Measurements from ENCODE around the gene PLA2R1.

PLA2R1 gene

DNA sequence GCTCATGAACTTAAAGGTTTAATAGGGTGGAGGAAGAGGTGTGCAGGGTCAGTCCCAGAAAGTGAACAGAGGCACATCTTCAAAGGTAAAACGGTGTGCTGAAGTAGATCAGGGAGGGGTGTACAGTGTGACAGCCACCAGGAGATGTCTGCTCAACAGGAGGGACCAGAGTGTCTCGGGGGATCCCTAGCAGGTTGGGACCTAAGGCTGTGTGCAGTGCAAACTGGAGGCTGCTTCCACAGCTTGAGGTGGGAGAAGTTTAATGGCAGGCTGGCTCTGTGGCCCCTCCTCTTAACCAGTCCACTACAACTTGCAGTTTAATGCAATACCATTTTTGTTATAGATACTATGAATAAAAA, 33.2 kb downstream of the PLA2R1 start:
- Histone ChIP-seq H3K4me1 (ENCODE audit: control insufficient read depth, insufficient read depth, low read length) (no peaks in the 10 kb centered on the region), H3K27me3 (ENCODE audit: control insufficient read depth, insufficient read depth, low read length) (no peaks in the 10 kb centered on the region), H3K9ac (ENCODE audit: low read length) (no peak overlapping the region), H3K4me3 (ENCODE audit: low read depth, low read length) (no peak overlapping the region), H3K27ac (ENCODE audit: low read depth, low read length) (no peak overlapping the region), H3K36me3 (ENCODE audit: control insufficient read depth, insufficient read depth, low read length) (no peaks in the 10 kb centered on the region), H3K9me3 (ENCODE audit: control insufficient read depth, insufficient read depth, low read depth, low read length) (no peaks in the 10 kb centered on the region)

DNA sequence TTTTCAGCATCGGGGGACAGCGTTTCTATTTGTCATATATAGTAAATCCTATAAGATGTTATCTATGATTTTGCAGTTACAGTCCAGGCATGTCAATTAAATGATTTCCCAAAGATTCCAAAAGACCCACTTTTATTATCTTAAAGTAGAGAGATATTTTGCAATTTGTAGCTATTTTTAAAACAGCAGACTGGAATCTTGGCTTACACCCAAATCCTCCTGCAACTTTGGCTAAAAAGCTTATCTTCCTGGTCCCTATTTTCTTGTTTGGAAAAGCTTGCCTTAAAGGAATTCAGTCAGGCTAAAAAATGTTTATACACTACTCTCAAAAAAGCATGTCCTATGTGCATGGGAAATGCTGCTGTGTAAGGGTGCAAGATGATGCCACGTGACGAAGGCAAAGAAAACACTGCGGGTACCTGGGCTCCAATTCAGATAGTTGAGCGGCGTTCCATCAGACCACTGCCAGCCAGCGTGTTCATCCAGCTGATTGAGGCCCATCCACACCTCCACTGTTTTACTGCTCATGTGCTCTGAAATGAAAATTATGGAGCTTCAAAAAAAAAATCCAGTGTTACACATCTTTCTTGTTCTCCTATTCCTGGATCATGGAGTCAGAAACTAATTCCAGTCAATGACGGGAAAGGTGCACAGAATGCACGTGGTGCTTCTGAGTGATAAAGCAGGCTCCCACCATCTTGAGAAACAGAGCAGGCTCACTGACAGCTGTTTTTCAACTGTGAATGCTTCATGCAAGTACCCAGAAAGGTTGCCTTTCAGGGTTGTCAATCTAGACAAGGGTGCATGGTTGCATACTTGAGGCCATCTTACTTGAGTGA, 33.8 kb downstream of the PLA2R1 start:
- no peak overlapping the region for H3K9ac ChIP-seq (ENCODE audit: low read length)
- no peak overlapping the region for H3K27ac ChIP-seq (ENCODE audit: low read depth, low read length)
- no peaks in the 10 kb centered on the region for H3K27me3 ChIP-seq (ENCODE audit: control insufficient read depth, insufficient read depth, low read length)
- no peak overlapping the region for H3K4me3 ChIP-seq (ENCODE audit: low read depth, low read length)
- H3K4me1 ChIP-seq (ENCODE audit: control insufficient read depth, insufficient read depth, low read length) = no peaks in the 10 kb centered on the region
- H3K36me3 ChIP-seq (ENCODE audit: control insufficient read depth, insufficient read depth, low read length) = no peaks in the 10 kb centered on the region
- no peaks in the 10 kb centered on the region for H3K9me3 ChIP-seq (ENCODE audit: control insufficient read depth, insufficient read depth, low read depth, low read length)

DNA sequence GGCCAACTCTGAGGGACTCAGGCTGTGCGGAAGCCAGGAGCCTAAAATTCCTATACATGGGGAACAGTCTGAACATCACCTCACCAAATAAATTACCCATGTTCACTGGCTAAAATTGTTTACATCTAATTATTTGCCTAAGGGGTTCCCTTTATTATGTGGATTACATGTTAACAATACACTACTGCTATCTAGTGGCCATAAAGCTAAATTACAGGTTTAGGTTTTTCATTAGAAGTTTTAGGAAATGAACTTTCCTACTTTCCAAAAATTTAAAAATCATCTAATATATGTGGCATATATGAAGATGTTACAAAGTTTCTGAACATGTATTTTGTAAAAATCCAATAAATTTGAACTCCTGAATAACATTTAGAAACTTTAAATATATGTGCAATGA, 40.3 kb downstream of the PLA2R1 start:
- no peaks in the 10 kb centered on the region for H3K4me1 ChIP-seq (ENCODE audit: control insufficient read depth, insufficient read depth, low read length)

DNA sequence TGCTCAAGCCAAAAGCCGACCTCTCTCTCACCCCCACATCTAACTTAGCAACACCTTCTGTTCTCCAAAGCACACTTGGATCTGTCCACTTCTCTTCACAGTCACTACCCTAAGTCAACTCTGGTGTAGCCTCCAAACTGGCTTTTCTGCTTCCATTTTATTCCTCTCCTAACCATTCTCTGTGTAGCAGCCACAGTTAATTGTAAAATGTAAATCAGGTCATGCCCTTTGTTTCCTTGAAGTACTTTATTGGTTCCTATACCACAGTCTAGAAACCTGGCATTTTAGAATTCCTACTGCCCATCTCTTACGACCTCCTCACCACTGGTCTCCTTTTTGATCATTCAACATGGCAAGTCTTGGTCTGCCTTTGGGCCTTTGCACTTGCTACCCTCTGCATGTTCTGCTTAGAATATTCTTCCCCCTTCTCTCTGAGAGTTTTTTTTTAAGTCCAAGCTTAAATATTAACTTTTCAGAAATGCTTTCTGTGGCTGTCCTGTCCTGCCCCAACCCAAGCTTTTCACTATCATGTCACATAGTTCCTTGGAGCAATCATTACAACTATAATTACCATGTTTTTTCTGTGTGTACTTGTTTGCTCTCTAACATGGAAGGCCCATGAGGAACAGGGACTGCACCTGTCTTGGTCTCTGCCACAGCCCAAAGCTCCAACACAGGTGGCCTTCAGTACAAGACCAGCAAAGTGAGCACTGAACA, 42.9 kb downstream of the PLA2R1 start:
- Histone ChIP-seq H3K36me3 (ENCODE audit: control insufficient read depth, insufficient read depth, low read length) (no peaks in the 10 kb centered on the region), H3K27ac (ENCODE audit: low read depth, low read length) (no peak overlapping the region), H3K9ac (ENCODE audit: low read length) (no peak overlapping the region), H3K27me3 (ENCODE audit: control insufficient read depth, insufficient read depth, low read length) (no peaks in the 10 kb centered on the region), H3K4me1 (ENCODE audit: control insufficient read depth, insufficient read depth, low read length) (no peaks in the 10 kb centered on the region), H3K9me3 (ENCODE audit: control insufficient read depth, insufficient read depth, low read depth, low read length) (peaks cover 7% of the 10 kb centered on the region; the same call in 1 of the 2 replicates), H3K4me3 (ENCODE audit: low read depth, low read length) (no peak overlapping the region)

More for the DNA sequence above, 40.3 kb downstream of the PLA2R1 start:
- Histone ChIP-seq H3K27ac (ENCODE audit: low read depth, low read length) (no peak overlapping the region), H3K4me3 (ENCODE audit: low read depth, low read length) (no peak overlapping the region), H3K9ac (ENCODE audit: low read length) (no peak overlapping the region), H3K27me3 (ENCODE audit: control insufficient read depth, insufficient read depth, low read length) (no peaks in the 10 kb centered on the region), H3K36me3 (ENCODE audit: control insufficient read depth, insufficient read depth, low read length) (no peaks in the 10 kb centered on the region), H3K9me3 (ENCODE audit: control insufficient read depth, insufficient read depth, low read depth, low read length) (peaks cover 7% of the 10 kb centered on the region; the same call in 1 of the 2 replicates)

DNA sequence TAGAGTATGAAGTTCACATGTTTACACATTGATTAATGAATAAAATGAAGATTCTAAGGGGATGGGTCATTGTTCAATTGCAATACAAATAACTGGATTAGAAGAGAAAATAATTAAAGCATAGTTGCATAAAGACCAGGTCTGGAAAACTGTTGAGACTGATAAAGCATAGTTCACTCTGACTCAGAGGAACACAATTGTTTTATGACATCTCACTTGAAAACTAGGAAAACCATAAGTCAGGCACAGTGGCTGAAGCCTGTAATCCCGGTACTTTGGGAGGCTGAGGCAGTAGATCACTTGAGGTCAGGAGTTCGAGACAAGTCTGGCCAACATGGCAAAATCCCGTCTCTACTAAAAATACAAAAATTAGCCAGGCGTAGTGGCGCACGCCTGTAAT, 46.7 kb downstream of the PLA2R1 start:
- Histone ChIP-seq H3K4me3 (ENCODE audit: low read depth, low read length) (no peak overlapping the region), H3K27ac (ENCODE audit: low read depth, low read length) (no peak overlapping the region), H3K9ac (ENCODE audit: low read length) (no peak overlapping the region), H3K9me3 (ENCODE audit: control insufficient read depth, insufficient read depth, low read depth, low read length) (no peaks in the 10 kb centered on the region), H3K36me3 (ENCODE audit: control insufficient read depth, insufficient read depth, low read length) (no peaks in the 10 kb centered on the region), H3K27me3 (ENCODE audit: control insufficient read depth, insufficient read depth, low read length) (no peaks in the 10 kb centered on the region), H3K4me1 (ENCODE audit: control insufficient read depth, insufficient read depth, low read length) (no peaks in the 10 kb centered on the region)

DNA sequence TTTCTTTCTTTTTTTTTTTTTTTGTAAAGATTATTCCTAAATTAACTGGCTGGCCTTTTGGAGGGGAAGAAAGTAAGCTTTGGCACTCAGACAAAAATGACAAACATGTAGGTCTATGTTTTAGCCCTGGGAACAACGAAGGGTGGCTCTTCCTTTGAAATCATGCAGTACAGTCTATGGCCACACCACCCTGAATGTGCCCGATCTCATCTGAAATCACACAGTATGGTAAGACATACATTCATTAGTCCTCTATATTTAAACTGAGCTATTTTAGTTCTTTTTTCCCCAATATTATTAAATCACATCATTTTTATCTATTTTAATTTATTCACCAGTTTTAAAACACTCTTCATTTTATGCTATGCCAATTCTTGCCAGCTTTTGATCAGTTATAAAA, 48.2 kb downstream of the PLA2R1 start:
- Histone ChIP-seq H3K4me1 (ENCODE audit: control insufficient read depth, insufficient read depth, low read length) (no peaks in the 10 kb centered on the region), H3K9me3 (ENCODE audit: control insufficient read depth, insufficient read depth, low read depth, low read length) (no peaks in the 10 kb centered on the region), H3K27me3 (ENCODE audit: control insufficient read depth, insufficient read depth, low read length) (no peaks in the 10 kb centered on the region), H3K27ac (ENCODE audit: low read depth, low read length) (no peak overlapping the region), H3K9ac (ENCODE audit: low read length) (no peak overlapping the region), H3K4me3 (ENCODE audit: low read depth, low read length) (no peak overlapping the region), H3K36me3 (ENCODE audit: control insufficient read depth, insufficient read depth, low read length) (no peaks in the 10 kb centered on the region)

DNA sequence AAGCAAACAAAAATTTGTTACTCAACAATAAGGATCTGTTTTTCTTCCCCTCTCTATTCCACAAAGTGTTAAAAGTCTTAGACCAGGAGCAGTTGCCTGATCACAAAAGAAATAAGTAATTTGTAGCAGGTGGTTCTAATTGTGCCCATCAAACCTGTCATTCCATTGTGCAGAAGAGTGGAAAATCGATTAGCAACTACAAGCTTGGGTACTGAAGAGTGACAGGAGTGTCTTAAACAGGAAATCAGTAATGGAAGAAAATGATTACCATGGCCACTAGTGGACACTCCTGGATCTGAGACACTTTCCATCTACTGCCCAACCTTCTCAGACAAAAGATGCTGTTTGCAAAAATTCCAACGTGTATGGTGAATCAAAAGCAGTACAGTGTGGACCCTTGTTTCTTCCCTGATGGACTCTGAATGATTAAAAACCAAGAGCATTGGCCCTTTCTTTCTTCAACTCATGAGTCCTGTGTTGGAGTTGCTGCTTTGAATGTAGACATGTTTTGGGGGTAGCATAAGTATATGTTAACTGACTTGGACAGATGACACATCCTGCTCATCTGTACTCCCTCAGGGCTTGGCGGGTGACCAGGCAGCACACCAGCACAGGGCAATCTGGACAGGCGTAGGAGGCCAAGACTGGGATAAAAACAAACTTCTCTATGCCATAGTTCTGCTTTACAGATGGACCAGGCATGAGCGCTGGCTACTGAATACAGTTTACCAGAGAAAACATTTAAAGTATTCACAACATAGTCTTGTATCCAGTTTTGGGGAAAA, 51.9 kb downstream of the PLA2R1 start:
- no peaks in the 10 kb centered on the region for H3K9me3 ChIP-seq (ENCODE audit: control insufficient read depth, insufficient read depth, low read depth, low read length)
- H3K4me1 ChIP-seq (ENCODE audit: control insufficient read depth, insufficient read depth, low read length) = 0 out of 2 replicates have a peak, but pooled peaks cover 7% of the 10 kb centered on the region
- H3K36me3 ChIP-seq (ENCODE audit: control insufficient read depth, insufficient read depth, low read length) = no peaks in the 10 kb centered on the region
- no peak overlapping the region for H3K4me3 ChIP-seq (ENCODE audit: low read depth, low read length)
- no peak overlapping the region for H3K9ac ChIP-seq (ENCODE audit: low read length)
- no peaks in the 10 kb centered on the region for H3K27me3 ChIP-seq (ENCODE audit: control insufficient read depth, insufficient read depth, low read length)
- H3K27ac ChIP-seq (ENCODE audit: low read depth, low read length) = no peak overlapping the region

DNA sequence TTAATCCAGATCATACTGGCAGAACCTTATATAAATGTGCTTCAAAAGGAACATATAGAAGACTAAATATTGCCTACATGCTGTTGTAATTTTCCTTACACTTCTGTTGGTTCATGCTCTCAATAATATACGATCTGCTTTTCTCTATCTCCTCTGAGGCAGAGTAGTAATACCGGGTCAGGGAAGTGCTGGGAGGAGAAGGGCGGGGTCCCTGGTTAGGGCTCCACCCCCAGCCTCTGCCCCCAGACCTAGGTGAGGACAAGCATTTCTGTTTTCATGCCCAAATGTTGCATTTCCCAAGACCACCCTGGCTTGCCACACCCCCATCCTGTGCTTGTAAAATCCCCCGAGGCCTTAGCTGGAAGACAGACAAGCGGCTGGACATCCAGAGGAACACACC, 55.3 kb downstream of the PLA2R1 start:
- Histone ChIP-seq H3K4me3 (ENCODE audit: low read depth, low read length) (no peak overlapping the region), H3K36me3 (ENCODE audit: control insufficient read depth, insufficient read depth, low read length) (no peaks in the 10 kb centered on the region), H3K9me3 (ENCODE audit: control insufficient read depth, insufficient read depth, low read depth, low read length) (no peaks in the 10 kb centered on the region), H3K9ac (ENCODE audit: low read length) (no peak overlapping the region), H3K27me3 (ENCODE audit: control insufficient read depth, insufficient read depth, low read length) (no peaks in the 10 kb centered on the region), H3K27ac (ENCODE audit: low read depth, low read length) (no peak overlapping the region), H3K4me1 (ENCODE audit: control insufficient read depth, insufficient read depth, low read length) (0 out of 2 replicates have a peak, but pooled peaks cover 7% of the 10 kb centered on the region)

DNA sequence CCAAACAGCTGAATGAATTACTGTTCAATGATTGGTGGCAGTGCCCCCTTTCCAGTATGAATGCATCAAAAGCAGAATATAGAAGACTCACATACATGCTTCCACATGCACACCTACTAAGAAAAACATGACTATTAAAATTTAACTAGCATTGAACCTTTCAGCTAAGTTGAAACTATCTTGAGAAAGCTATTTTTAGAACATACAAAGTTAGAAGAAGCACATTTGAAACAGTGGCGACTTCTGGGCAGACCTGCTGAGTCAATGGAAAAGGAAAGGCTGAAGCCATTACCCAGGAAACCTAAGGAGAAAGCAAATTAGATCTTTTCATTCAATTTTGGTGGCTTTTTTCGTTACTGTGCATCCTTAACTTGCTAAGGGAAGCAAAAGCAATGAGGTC, 55.9 kb downstream of the PLA2R1 start:
- Histone ChIP-seq H3K4me3 (ENCODE audit: low read depth, low read length) (no peak overlapping the region), H3K9ac (ENCODE audit: low read length) (no peak overlapping the region), H3K27me3 (ENCODE audit: control insufficient read depth, insufficient read depth, low read length) (no peaks in the 10 kb centered on the region), H3K36me3 (ENCODE audit: control insufficient read depth, insufficient read depth, low read length) (no peaks in the 10 kb centered on the region), H3K4me1 (ENCODE audit: control insufficient read depth, insufficient read depth, low read length) (0 out of 2 replicates have a peak, but pooled peaks cover 7% of the 10 kb centered on the region), H3K27ac (ENCODE audit: low read depth, low read length) (no peak overlapping the region), H3K9me3 (ENCODE audit: control insufficient read depth, insufficient read depth, low read depth, low read length) (no peaks in the 10 kb centered on the region)

DNA sequence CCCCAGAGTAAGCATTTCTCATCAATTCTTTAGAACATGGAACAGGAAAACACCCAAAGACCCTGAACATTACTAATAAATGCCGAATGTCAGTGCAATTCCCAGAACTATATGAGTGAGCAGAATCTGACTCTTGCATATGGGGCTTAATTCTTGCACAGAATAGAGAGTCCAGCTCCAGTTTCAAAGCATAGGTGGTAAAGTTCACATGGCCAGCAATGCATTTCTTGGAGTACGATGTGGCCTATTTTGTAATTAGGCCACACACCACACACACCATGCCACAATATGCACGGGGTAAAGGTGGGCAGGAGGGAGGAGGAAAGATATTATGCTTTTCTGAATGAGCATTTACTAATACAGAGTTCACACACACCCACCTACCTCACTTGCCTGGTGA, 56.5 kb downstream of the PLA2R1 start:
- Histone ChIP-seq H3K36me3 (ENCODE audit: control insufficient read depth, insufficient read depth, low read length) (no peaks in the 10 kb centered on the region), H3K9me3 (ENCODE audit: control insufficient read depth, insufficient read depth, low read depth, low read length) (no peaks in the 10 kb centered on the region), H3K4me3 (ENCODE audit: low read depth, low read length) (no peak overlapping the region), H3K27ac (ENCODE audit: low read depth, low read length) (no peak overlapping the region), H3K9ac (ENCODE audit: low read length) (no peak overlapping the region), H3K27me3 (ENCODE audit: control insufficient read depth, insufficient read depth, low read length) (no peaks in the 10 kb centered on the region), H3K4me1 (ENCODE audit: control insufficient read depth, insufficient read depth, low read length) (0 out of 2 replicates have a peak, but pooled peaks cover 7% of the 10 kb centered on the region)

DNA sequence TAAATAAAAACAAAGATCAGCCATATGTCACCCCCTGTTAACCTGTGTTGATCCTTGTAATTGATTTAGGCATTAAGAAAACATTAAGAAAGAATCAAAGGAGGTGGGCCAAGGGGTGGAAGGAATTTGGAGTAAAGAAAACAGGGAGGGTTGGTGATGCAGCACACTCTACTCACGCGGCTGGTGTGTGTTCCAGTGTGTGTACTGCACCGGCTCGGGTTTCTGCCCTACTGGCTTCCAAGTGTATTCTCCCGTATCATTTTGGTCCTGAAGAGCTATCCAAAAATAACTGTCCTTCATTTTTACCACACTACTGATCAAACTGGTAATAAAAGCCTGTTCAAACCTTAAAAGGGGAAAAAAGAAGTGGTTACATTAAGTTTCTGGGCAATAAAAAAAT, 56.9 kb downstream of the PLA2R1 start:
- Histone ChIP-seq H3K9me3 (ENCODE audit: control insufficient read depth, insufficient read depth, low read depth, low read length) (no peaks in the 10 kb centered on the region), H3K4me1 (ENCODE audit: control insufficient read depth, insufficient read depth, low read length) (0 out of 2 replicates have a peak, but pooled peaks cover 7% of the 10 kb centered on the region), H3K27ac (ENCODE audit: low read depth, low read length) (no peak overlapping the region), H3K4me3 (ENCODE audit: low read depth, low read length) (no peak overlapping the region), H3K9ac (ENCODE audit: low read length) (no peak overlapping the region), H3K27me3 (ENCODE audit: control insufficient read depth, insufficient read depth, low read length) (no peaks in the 10 kb centered on the region), H3K36me3 (ENCODE audit: control insufficient read depth, insufficient read depth, low read length) (no peaks in the 10 kb centered on the region)

Measured in HUES6 (cell line).